Activated naive CD4-positive, alpha-beta T cell treated with anti-CD3 and anti-CD28 coated beads, Interleukin-2, amount 50 U/mL, for 16 hours (primary cell): ENCODE data around the gene SAMSN1.
"Not testable (repeated sequence)": the region's sequence is repeated elsewhere in the genome, so short reads cannot be mapped to it uniquely, and the experiment has no call there.

Source experiments
- DNase-seq: peaks from one replicate; pipeline ENCODE4 v3.0.0-alpha.2; 2020

Gene SAMSN1

GRCh38 chr21:14527696-14528652 is 18.1 kb downstream of the SAMSN1 start:
- no peak for DNase-seq

GRCh38 chr21:14526836-14527695 is 19.0 kb downstream of the SAMSN1 start:
- DNase-seq = no peak

- no peak for DNase-seq
These were observed 19.9 kb downstream of the SAMSN1 start for GRCh38 chr21:14526199-14526598.

- peak; percentile 29 for DNase-seq
These were observed 22.9 kb downstream of the SAMSN1 start for GRCh38 chr21:14523234-14523633.

- no peak for DNase-seq
These were observed 23.4 kb downstream of the SAMSN1 start for GRCh38 chr21:14522736-14523135.

GRCh38 chr21:14520535-14520934 is 25.6 kb downstream of the SAMSN1 start:
- DNase-seq = no peak

GRCh38 chr21:14519000-14519399 is 27.1 kb downstream of the SAMSN1 start:
- DNase-seq = no peak

- no peak for DNase-seq
These were observed 32.3 kb downstream of the SAMSN1 start for GRCh38 chr21:14513804-14514203.

- not testable (repeated sequence) for DNase-seq
These were observed 39.2 kb downstream of the SAMSN1 start for GRCh38 chr21:14506859-14507457.

GRCh38 chr21:14500873-14501272 is 45.2 kb downstream of the SAMSN1 start:
- DNase-seq = no peak

GRCh38 chr21:14499316-14499715 is 46.8 kb downstream of the SAMSN1 start:
- no peak for DNase-seq

- DNase-seq = no peak
These were observed 48.3 kb downstream of the SAMSN1 start for GRCh38 chr21:14497825-14498224.

GRCh38 chr21:14495075-14495474 is 51.0 kb downstream of the SAMSN1 start:
- DNase-seq = no peak

GRCh38 chr21:14494181-14494580 is 51.9 kb downstream of the SAMSN1 start:
- DNase-seq = not testable (repeated sequence)

- DNase-seq = no peak
These were observed 52.4 kb downstream of the SAMSN1 start for GRCh38 chr21:14493731-14494130.

GRCh38 chr21:14492931-14493330 is 53.2 kb downstream of the SAMSN1 start:
- no peak for DNase-seq

GRCh38 chr21:14491269-14491681 is 54.8 kb downstream of the SAMSN1 start:
- DNase-seq = no peak

- no peak for DNase-seq
These were observed 57.4 kb downstream of the SAMSN1 start for GRCh38 chr21:14488672-14489204.

- no peak for DNase-seq
These were observed 58.4 kb downstream of the SAMSN1 start for GRCh38 chr21:14487490-14488432.

- no peak for DNase-seq
These were observed 59.2 kb downstream of the SAMSN1 start for GRCh38 chr21:14486869-14487268.

GRCh38 chr21:14484188-14485009 is 61.7 kb downstream of the SAMSN1 start:
- no peak for DNase-seq
